ENCODE results near the gene CENPH. TPM values are rescaled to one million over a fixed set of nuclear protein-coding genes. Genes with fewer than 3 reads are reported as not detected.
"Not testable (repeated sequence)": the region's sequence is repeated elsewhere in the genome, so short reads cannot be mapped to it uniquely, and the experiment has no call there.

CENPH gene
- total and polyA plus RNA-seq, 4 donors: 0.33 to 14.6 (median 0.77) TPM

GRCh38 chr5:69140827-69141226 lies 48.6 kb upstream of the CENPH start:
- H3K27ac ChIP-seq (ENCODE audit: low read depth in 1 of 2, low read length in 2 of 2): no peak overlapping the region
- H3K4me3 ChIP-seq (ENCODE audit: low read depth in 1 of 3, low read length in 3 of 3): no peak overlapping the region
- no peaks in the 10 kb centered on the region for H3K27me3 ChIP-seq (ENCODE audit: control insufficient read depth in 4 of 4, insufficient read depth in 4 of 4, low read length in 3 of 4)
- peaks cover 0 to 5% (median under 1%) of the 10 kb centered on the region in 4 donors for H3K9me3 ChIP-seq (ENCODE audit: control insufficient read depth in 4 of 4, low read length in 3 of 4)
- DNase-seq (ENCODE audit: low spot score): no peak
- TF ChIP-seq, protein P1, sequence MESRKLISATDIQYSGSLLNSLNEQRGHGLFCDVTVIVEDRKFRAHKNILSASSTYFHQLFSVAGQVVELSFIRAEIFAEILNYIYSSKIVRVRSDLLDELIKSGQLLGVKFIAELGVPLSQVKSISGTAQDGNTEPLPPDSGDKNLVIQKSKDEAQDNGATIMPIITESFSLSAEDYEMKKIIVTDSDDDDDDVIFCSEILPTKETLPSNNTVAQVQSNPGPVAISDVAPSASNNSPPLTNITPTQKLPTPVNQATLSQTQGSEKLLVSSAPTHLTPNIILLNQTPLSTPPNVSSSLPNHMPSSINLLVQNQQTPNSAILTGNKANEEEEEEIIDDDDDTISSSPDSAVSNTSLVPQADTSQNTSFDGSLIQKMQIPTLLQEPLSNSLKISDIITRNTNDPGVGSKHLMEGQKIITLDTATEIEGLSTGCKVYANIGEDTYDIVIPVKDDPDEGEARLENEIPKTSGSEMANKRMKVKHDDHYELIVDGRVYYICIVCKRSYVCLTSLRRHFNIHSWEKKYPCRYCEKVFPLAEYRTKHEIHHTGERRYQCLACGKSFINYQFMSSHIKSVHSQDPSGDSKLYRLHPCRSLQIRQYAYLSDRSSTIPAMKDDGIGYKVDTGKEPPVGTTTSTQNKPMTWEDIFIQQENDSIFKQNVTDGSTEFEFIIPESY (IDR thresholded peaks at IDR 0.05): no peak
- TF ChIP-seq NR2F2 (IDR thresholded peaks at IDR 0.05) (no peak), FOXA2 (IDR thresholded peaks at IDR 0.05) (no peak), HNF4A (conservative IDR thresholded peaks at IDR 0.05) (no peak), EGR1 (IDR thresholded peaks at IDR 0.05; ENCODE audit: low read depth in 2 of 2) (no peak), GABPA (IDR thresholded peaks at IDR 0.05 in 1 of 2, conservative IDR thresholded peaks at IDR 0.05 in 1 of 2) (no peak), JUND (IDR thresholded peaks at IDR 0.05) (no peak), HNF4G (IDR thresholded peaks at IDR 0.05) (no peak), SP1 (IDR thresholded peaks at IDR 0.05) (no peak), REST (IDR thresholded peaks at IDR 0.05) (no peak), FOXA1 (IDR thresholded peaks at IDR 0.05) (no peak), YY1 (IDR thresholded peaks at IDR 0.05) (no peak), RXRA (IDR thresholded peaks at IDR 0.05) (no peak), TAF1 (conservative IDR thresholded peaks at IDR 0.05) (no peak)
- TF ChIP-seq, protein P2, sequence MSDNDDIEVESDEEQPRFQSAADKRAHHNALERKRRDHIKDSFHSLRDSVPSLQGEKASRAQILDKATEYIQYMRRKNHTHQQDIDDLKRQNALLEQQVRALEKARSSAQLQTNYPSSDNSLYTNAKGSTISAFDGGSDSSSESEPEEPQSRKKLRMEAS (IDR thresholded peaks at IDR 0.05): no peak
- TF ChIP-seq, protein P3, sequence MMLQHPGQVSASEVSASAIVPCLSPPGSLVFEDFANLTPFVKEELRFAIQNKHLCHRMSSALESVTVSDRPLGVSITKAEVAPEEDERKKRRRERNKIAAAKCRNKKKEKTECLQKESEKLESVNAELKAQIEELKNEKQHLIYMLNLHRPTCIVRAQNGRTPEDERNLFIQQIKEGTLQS (IDR thresholded peaks at IDR 0.05): no peak
- H3K4me1 ChIP-seq (ENCODE audit: control insufficient read depth in 4 of 4, insufficient read depth in 4 of 4, low read length in 3 of 4): no peaks in the 10 kb centered on the region
- no peak overlapping the region for H3K9ac ChIP-seq (ENCODE audit: low read depth in 1 of 2, low read length in 2 of 2)
- no peaks in the 10 kb centered on the region for H3K36me3 ChIP-seq (ENCODE audit: control insufficient read depth in 4 of 4, insufficient read depth in 3 of 4, low read depth in 1 of 4, low read length in 3 of 4)
- WGBS: 77% methylated on average over 1 of the region's 1 CpG

- H3K27ac ChIP-seq (ENCODE audit: low read depth in 1 of 2, low read length in 2 of 2); H3K4me3 ChIP-seq (ENCODE audit: low read depth in 1 of 3, low read length in 3 of 3); H3K36me3 ChIP-seq (ENCODE audit: control insufficient read depth in 4 of 4, insufficient read depth in 3 of 4, low read depth in 1 of 4, low read length in 3 of 4); DNase-seq (ENCODE audit: low spot score); H3K9me3 ChIP-seq (ENCODE audit: control insufficient read depth in 4 of 4, low read length in 3 of 4); H3K9ac ChIP-seq (ENCODE audit: low read depth in 1 of 2, low read length in 2 of 2); H3K4me1 ChIP-seq (ENCODE audit: control insufficient read depth in 4 of 4, insufficient read depth in 4 of 4, low read length in 3 of 4); H3K27me3 ChIP-seq (ENCODE audit: control insufficient read depth in 4 of 4, insufficient read depth in 4 of 4, low read length in 3 of 4): not testable (repeated sequence)
- WGBS: 97% methylated on average over 7 of the region's 7 CpGs
Measured at GRCh38 chr5:69148576-69148975, 40.8 kb upstream of the CENPH start.

Measured in liver (tissue), 9 donors.